Activated B cell treated with CpG ODN at 0.5 μM for 24 hours (primary cell): ENCODE results near the gene ADAM19. TPM values are rescaled to one million over a fixed set of nuclear protein-coding genes. Genes with fewer than 3 reads are reported as not detected.

Source experiments
- ATAC-seq: fragments of 200-7000 bp; cut with Tn5 transposase; one replicate; pipeline ENCODE4 v1.10.0; 2021; ENCODE audit warnings: low read depth, mild to moderate bottlenecking, moderate library complexity
- CTCF ChIA-PET: fragments of 350-600 bp; sonication (Branson Sonifier 250); formaldehyde crosslinking; loops from one replicate; lab custom pipeline; 2021; ENCODE audit warnings: antibody characterized with exemption; lab: Charles Lee
- POLR2A ChIA-PET: fragments of 350-600 bp; sonication (Branson Sonifier 250); formaldehyde crosslinking; loops from one replicate; lab custom pipeline; 2021; ENCODE audit warnings: antibody characterized with exemption; lab: Charles Lee
- DNase-seq: peaks from one replicate; pipeline ENCODE4 v3.0.0; 2022
- H3K27ac Mint-ChIP-seq: one replicate; pipeline ENCODE4 v1.8.0; 2020; ENCODE audit warnings: mixed read lengths
- H3K27me3 Mint-ChIP-seq: one replicate; pipeline ENCODE4 v1.8.0; 2021; ENCODE audit warnings: mixed read lengths
- H3K36me3 Mint-ChIP-seq: one replicate; pipeline ENCODE4 v1.8.0; 2021; ENCODE audit warnings: low read depth, mixed read lengths
- H3K4me1 Mint-ChIP-seq: one replicate; pipeline ENCODE4 v1.8.0; 2021; ENCODE audit warnings: mixed read lengths
- H3K4me3 Mint-ChIP-seq: one replicate; pipeline ENCODE4 v1.8.0; 2020; ENCODE audit warnings: mild to moderate bottlenecking, mixed read lengths
- H3K9me3 Mint-ChIP-seq: one replicate; pipeline ENCODE4 v1.8.0; 2020; ENCODE audit warnings: mixed read lengths
- CTCF ChIP-seq: fragments of 200-600 bp; IDR thresholded peaks from one replicate; pipeline ENCODE4 v1.8.0; 2022; ENCODE audit warnings: antibody characterized with exemption, mild to moderate bottlenecking
- intact Hi-C: fragments of 100-400 bp; cut with micrococcal nuclease; formaldehyde crosslinking; loops from one replicate; pipeline ENCODE4 v1.15.1; 2024
- total RNA-seq: library from RNA; stranded (reverse); gene quantifications from 2 replicates; pipeline ENCODE4 v1.2.3, GENCODE V29; 2022

The ADAM19 gene
- total RNA-seq, 1 donor from 2014 or later = 136 TPM

DNA sequence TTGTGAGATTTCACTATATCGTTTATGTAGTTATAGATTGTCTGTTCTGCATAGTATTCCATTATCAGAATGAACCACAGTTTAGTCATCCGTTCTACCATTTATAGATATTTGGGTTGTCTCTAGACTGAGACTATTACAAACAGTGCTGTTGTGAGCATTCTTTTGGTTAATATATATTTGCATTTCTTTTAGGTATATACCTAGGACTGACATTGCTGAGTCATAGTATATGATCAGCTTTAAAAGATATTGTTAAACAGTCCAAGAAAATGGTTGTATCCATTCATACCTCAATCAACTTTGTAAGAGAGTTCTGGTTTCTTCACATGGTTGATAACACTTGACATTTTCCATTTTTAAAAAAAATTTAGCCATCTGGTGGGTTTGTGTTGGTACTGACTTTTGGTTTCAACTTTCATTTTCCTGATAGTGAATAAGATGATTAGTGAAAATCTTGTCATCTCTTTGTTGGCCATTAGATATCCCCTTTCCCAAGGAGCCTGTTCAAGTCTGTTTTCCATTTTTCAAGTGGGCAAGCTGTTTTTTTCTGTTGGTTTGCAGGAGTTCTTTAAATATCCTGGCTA lies 22.9 kb upstream of the ADAM19 start:
- ATAC-seq (peak; percentile 7), DNase-seq (no peak)
- H3K27me3 Mint-ChIP-seq = no peaks in the 10 kb centered on the region
- ChIA-PET POLR2A (interaction anchor here (1.0 to 10.0 kb wide), 8 partner anchors 15 to 327 kb away, joined by 3 to 206 read pairs (median 6); partner anchors contain the start of genes ADAM19 and SOX30), CTCF (interaction anchor here (3.0 to 3.3 kb wide), 2 partner anchors 27 to 120 kb away, joined by 14 to 15 read pairs; no protein-coding TSS in a partner anchor)
- H3K9me3 Mint-ChIP-seq = no peaks in the 10 kb centered on the region
- peaks cover 2% of the 10 kb centered on the region for H3K36me3 Mint-ChIP-seq
- TF ChIP-seq CTCF = no peak
- intact Hi-C loops = loop anchor here (5.0 kb wide), 2 partner anchors 119 to 326 kb away; no protein-coding TSS in a partner anchor
- peak overlapping the region; percentile 93 for H3K27ac Mint-ChIP-seq
- H3K4me1 Mint-ChIP-seq = peaks cover 95% of the 10 kb centered on the region
- H3K4me3 Mint-ChIP-seq = peak overlapping the region; percentile 42

GRCh38 chr5:157597277-157597676 lies 21.7 kb upstream of the ADAM19 start:
- no peaks in the 10 kb centered on the region for H3K9me3 Mint-ChIP-seq
- ChIA-PET POLR2A (interaction anchor here (0.6 to 10.0 kb wide), 14 partner anchors 14 to 330 kb away, joined by 4 to 206 read pairs (median 8); partner anchors contain the start of genes ADAM19 and LSM11), CTCF (interaction anchor here (0.9 to 3.5 kb wide), 9 partner anchors 17 to 146 kb away, joined by 3 to 15 read pairs (median 6); partner anchors contain the start of genes ADAM19 and LSM11)
- H3K36me3 Mint-ChIP-seq = peaks cover 2% of the 10 kb centered on the region
- no peak for ATAC-seq
- H3K27me3 Mint-ChIP-seq = no peaks in the 10 kb centered on the region
- no peak for DNase-seq
- intact Hi-C loops = loop anchor here (2.0 to 5.0 kb wide), 4 partner anchors 110 to 1860 kb away; no protein-coding TSS in a partner anchor
- peaks cover 95% of the 10 kb centered on the region for H3K4me1 Mint-ChIP-seq
- H3K4me3 Mint-ChIP-seq = peak overlapping the region; percentile 42
- peak overlapping the region; percentile 93 for H3K27ac Mint-ChIP-seq
- no peak for TF ChIP-seq CTCF

GRCh38 chr5:157596487-157596886 lies 20.9 kb upstream of the ADAM19 start:
- no peak for TF ChIP-seq CTCF
- Mint-ChIP-seq H3K9me3 (no peaks in the 10 kb centered on the region), H3K27me3 (no peaks in the 10 kb centered on the region), H3K4me3 (peak overlapping the region; percentile 42), H3K36me3 (peaks cover 2% of the 10 kb centered on the region), H3K4me1 (peaks cover 97% of the 10 kb centered on the region), H3K27ac (peak overlapping the region; percentile 93)
- DNase-seq = no peak
- peak; percentile 72 for ATAC-seq
- POLR2A ChIA-PET = interaction anchor here (0.6 to 10.0 kb wide), 22 partner anchors 12 to 147 kb away, joined by 3 to 206 read pairs (median 8); partner anchors contain the start of genes ADAM19, LSM11 and THG1L
- intact Hi-C loops = loop anchor here (1.0 to 5.0 kb wide), 9 partner anchors 21 to 1860 kb away; partner anchors contain the start of genes ADAM19 and THG1L
- CTCF ChIA-PET = interaction anchor here (0.6 to 3.5 kb wide), 11 partner anchors 16 to 147 kb away, joined by 3 to 15 read pairs (median 6); partner anchors contain the start of genes ADAM19 and LSM11

GRCh38 chr5:157594675-157595459 lies 19.3 kb upstream of the ADAM19 start:
- H3K9me3 Mint-ChIP-seq = no peaks in the 10 kb centered on the region
- no peaks in the 10 kb centered on the region for H3K27me3 Mint-ChIP-seq
- peaks cover 2% of the 10 kb centered on the region for H3K36me3 Mint-ChIP-seq
- peaks cover 88% of the 10 kb centered on the region for H3K4me1 Mint-ChIP-seq
- H3K27ac Mint-ChIP-seq = peak overlapping the region; percentile 93
- ChIA-PET CTCF (interaction anchor here (3.3 to 3.5 kb wide), 2 partner anchors 18 to 124 kb away, joined by 9 to 15 read pairs; partner anchors contain the start of gene ADAM19), POLR2A (interaction anchor here (0.5 to 10.0 kb wide), 24 partner anchors 8 to 1586 kb away, joined by 3 to 206 read pairs (median 6); partner anchors contain the start of genes ADAM19, C5orf52 and THG1L)
- no peak for TF ChIP-seq CTCF
- no peak for ATAC-seq
- no peak for DNase-seq
- H3K4me3 Mint-ChIP-seq = peak overlapping the region; percentile 42
- intact Hi-C loops = loop anchor here (5.0 kb wide), 2 partner anchors 122 to 323 kb away; no protein-coding TSS in a partner anchor
